ENCODE data around the gene CHAF1B. TPM values are rescaled to one million over a fixed set of nuclear protein-coding genes. Genes with fewer than 3 reads are reported as not detected.

The CHAF1B gene
- total and polyA plus RNA-seq, 12 donors: 0.30 to 2.1 (median 1.2) TPM

DNA sequence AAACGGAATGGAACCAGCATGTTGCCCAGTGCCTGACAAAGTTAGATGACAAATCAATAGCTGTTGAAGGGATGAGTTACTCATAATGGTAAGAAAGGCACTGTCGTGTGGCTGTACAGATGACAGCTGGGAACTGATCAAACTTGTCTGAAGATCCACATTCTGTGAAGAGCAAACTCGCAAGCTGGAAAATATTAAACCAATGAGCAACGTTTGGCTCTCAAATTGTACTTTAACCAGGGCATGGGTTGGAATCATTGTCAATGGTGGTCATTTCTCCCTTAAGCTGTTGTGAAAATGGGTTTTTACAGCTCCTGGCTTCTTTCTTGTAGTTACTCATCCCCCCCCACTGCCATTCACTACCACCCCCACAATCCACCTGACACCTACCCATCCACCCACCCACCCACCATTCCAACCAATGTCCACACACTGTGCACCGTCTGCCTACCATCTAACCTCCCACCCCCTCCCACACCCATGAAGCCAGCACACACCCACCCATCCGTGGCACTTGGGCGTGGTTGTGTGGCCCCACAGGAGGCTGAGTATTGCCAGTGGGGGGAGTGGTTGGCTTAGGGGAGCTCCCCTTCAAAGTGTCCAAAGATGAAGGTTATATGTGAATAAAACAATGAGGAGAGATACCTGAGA, 48.0 kb downstream of the CHAF1B start:
- TF ChIP-seq POLR2A (IDR thresholded peaks at IDR 0.05): no peak
- Histone ChIP-seq H3K36me3 (replicated peaks in 1 of 2) (no peaks in the 10 kb centered on the region), H3K27me3 (no peaks in the 10 kb centered on the region), H3K27ac (no peak overlapping the region), H3K9me3 (replicated peaks in 1 of 3) (no peaks in the 10 kb centered on the region), H3K4me3 (no peak overlapping the region), H3K4me1 (replicated peaks in 1 of 2) (peaks cover 0 to 18% of the 10 kb centered on the region in 2 donors)
- no peak for DNase-seq
- 76 to 88% (median 79%) methylated on average over 5 to 7 of the region's 7 CpGs for WGBS, 4 donors
- intact Hi-C loops (cut with DNase I): loop anchor here in 1 of 2 donors (5.0 kb wide), 1 partner anchor 1794 kb away; no protein-coding TSS in a partner anchor

DNA sequence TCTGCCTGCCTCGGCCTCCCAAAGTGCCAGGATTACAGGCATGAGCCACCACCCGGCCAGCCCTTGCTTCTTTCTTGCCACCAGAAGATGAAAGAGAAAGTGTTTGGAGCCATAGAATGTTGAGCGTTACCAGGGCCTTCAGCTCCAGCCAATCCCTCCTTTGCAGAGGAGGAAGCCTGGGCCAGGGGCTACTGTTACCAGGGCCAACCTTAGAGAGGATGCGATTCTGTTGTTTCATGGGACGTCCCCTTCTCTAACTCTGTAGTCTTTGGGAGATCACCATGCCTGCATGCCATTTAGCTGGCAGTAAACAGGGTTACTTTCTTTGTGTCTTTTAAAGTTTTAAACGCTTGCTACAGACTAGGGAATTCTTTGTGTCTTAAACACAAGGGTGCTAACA, 49.0 kb downstream of the CHAF1B start:
- 85 to 88% (median 87%) methylated on average over 6 of the region's 6 CpGs for WGBS, 4 donors
- intact Hi-C loops (cut with DNase I): loop anchor here in 1 of 2 donors (5.0 kb wide), 1 partner anchor 1793 kb away; no protein-coding TSS in a partner anchor
- H3K36me3 ChIP-seq (replicated peaks in 1 of 2): no peaks in the 10 kb centered on the region
- TF ChIP-seq, protein P1, sequence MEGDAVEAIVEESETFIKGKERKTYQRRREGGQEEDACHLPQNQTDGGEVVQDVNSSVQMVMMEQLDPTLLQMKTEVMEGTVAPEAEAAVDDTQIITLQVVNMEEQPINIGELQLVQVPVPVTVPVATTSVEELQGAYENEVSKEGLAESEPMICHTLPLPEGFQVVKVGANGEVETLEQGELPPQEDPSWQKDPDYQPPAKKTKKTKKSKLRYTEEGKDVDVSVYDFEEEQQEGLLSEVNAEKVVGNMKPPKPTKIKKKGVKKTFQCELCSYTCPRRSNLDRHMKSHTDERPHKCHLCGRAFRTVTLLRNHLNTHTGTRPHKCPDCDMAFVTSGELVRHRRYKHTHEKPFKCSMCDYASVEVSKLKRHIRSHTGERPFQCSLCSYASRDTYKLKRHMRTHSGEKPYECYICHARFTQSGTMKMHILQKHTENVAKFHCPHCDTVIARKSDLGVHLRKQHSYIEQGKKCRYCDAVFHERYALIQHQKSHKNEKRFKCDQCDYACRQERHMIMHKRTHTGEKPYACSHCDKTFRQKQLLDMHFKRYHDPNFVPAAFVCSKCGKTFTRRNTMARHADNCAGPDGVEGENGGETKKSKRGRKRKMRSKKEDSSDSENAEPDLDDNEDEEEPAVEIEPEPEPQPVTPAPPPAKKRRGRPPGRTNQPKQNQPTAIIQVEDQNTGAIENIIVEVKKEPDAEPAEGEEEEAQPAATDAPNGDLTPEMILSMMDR (IDR thresholded peaks at IDR 0.05): no peak
- TF ChIP-seq POLR2A (IDR thresholded peaks at IDR 0.05): no peak
- H3K4me1 ChIP-seq (replicated peaks in 1 of 2): peaks cover 0 to 14% of the 10 kb centered on the region in 2 donors
- no peak overlapping the region for H3K4me3 ChIP-seq
- no peak overlapping the region for H3K27ac ChIP-seq
- H3K27me3 ChIP-seq: no peaks in the 10 kb centered on the region
- no peak for DNase-seq
- no peaks in the 10 kb centered on the region for H3K9me3 ChIP-seq (replicated peaks in 1 of 3)

DNA sequence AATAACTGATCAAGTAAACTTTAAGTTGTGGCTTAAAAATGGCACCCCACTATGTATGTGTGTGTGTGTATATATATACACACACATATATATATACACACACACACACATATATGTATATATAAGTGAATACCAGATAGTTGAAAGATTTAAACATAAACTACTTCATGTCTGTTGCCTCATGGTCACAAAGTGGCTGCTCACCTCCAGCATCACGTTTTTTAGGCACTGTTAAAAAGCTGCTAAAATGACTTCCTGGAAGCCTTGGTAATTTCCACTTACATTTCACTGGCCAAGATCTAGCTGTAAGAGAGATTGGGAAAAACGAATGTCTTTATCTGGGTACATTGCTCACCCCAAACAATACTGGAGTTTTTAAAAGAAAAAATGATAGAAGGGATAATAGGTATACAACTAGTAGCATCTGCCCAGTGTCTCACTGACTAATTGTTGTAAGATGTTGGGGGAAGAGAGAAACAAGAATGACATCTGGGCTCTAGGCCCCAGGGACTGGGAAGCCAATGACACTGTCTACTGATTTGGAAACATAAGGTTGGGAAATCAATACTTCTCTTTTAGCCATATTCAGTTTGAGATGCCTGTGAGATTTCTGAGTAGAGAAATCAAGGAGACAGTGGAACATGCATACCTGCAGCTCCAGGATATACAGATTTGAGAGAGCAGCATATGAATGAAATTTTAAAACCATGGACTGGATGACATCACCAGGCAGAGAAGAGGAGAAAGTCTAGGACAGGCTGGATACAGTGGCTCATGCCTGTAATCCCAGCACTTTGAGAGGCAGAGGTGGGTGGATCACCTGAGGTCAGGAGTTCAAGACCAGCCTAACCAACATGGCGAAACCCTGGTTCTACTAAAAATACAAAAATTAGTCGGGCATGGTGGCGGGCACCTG, 51.9 kb downstream of the CHAF1B start:
- H3K27me3 ChIP-seq: no peaks in the 10 kb centered on the region
- no peak for TF ChIP-seq POLR2A (IDR thresholded peaks at IDR 0.05)
- TF ChIP-seq, protein P1 (IDR thresholded peaks at IDR 0.05): no peak

DNA sequence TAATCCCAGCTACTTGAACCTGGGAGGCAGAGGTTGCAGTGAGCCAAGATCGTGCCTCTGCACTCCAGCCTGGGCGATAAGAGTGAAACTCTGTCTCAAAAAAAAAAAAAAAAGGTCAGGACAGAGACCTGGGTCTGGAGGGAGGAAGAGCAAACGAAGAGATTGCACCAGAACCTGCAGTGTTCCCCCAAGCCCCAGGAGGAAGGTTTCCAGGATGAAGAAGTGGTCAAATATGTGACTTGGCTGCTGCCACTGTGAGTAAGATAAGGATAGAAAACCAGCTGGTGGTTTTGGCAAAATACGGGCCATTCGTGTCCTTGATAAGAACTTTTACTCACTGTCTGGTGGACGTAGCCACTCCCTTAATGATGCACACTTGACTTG, 52.5 kb downstream of the CHAF1B start:
- Histone ChIP-seq H3K27ac (peak overlapping the region in 3 of 5 donors; percentile 12 to 68 (median 57)), H3K9me3 (replicated peaks in 1 of 3) (no peaks in the 10 kb centered on the region), H3K4me3 (no peak overlapping the region), H3K4me1 (replicated peaks in 1 of 2) (no peaks in the 10 kb centered on the region), H3K27me3 (no peaks in the 10 kb centered on the region), H3K36me3 (replicated peaks in 1 of 2) (no peaks in the 10 kb centered on the region)
- WGBS, 4 donors: 15 to 25% (median 20%) methylated on average over 6 of the region's 6 CpGs
- intact Hi-C loops (cut with DNase I): no loop called here
- DNase-seq: peak; percentile 38 to 93 (median 81)
- TF ChIP-seq POLR2A (IDR thresholded peaks at IDR 0.05): no peak
- TF ChIP-seq, protein P1 (IDR thresholded peaks at IDR 0.05): no peak

More for the DNA sequence above, 51.9 kb downstream of the CHAF1B start:
- Histone ChIP-seq H3K4me1 (replicated peaks in 1 of 2) (no peaks in the 10 kb centered on the region), H3K4me3 (no peak overlapping the region), H3K9me3 (replicated peaks in 1 of 3) (no peaks in the 10 kb centered on the region), H3K36me3 (replicated peaks in 1 of 2) (no peaks in the 10 kb centered on the region), H3K27ac (peak overlapping the region in 3 of 5 donors; percentile 12 to 68 (median 57))
- DNase-seq: no peak
- WGBS, 4 donors: 78 to 81% (median 80%) methylated on average over 5 of the region's 5 CpGs
- intact Hi-C loops (cut with DNase I): no loop called here

Measured in adrenal gland (tissue), 12 donors.